Right atrium auricular region (tissue), 2 donors: Measurements from ENCODE around the gene CLDN25. TPM values are rescaled to one million over a fixed set of nuclear protein-coding genes. Genes with fewer than 3 reads are reported as not detected.

Experiments used
- DNase-seq: peaks from one replicate; pipeline ENCODE4 v3.0.0-alpha.2; 2019; ENCODE audit warnings: low spot score
- H3K27ac ChIP-seq, 2 donors: fragments of 200-600 bp; sonication (generic); 1 replicate in 1 of 2; 2 replicates in 1 of 2; pipeline ENCODE4 v1.5.1; 2016 to 2019
- H3K27me3 ChIP-seq, 2 donors: fragments of 200-600 bp; sonication (generic); one replicate each; pipeline versions ENCODE4 v1.5.1 to v1.6.0; 2017 to 2019
- H3K36me3 ChIP-seq: fragments of 200-600 bp; sonication (generic); one replicate; pipeline ENCODE4 v1.5.1; 2016
- H3K4me1 ChIP-seq, 2 donors: fragments of 200-600 bp; sonication (generic); one replicate each; pipeline versions ENCODE4 v1.5.1 to v1.6.0; 2017 to 2019
- H3K4me3 ChIP-seq, 2 donors: fragments of 200-600 bp; sonication (generic); 1 replicate in 1 of 2; 2 replicates in 1 of 2; pipeline ENCODE4 v1.5.1; 2017 to 2019; ENCODE audit warnings: mild to moderate bottlenecking in 1 of 2, moderate library complexity in 1 of 2
- H3K9me3 ChIP-seq, 2 donors: fragments of 200-600 bp; sonication (generic); one replicate each; pipeline ENCODE4 v1.5.1; 2019
- CTCF ChIP-seq, 2 donors: fragments of 200-600 bp; sonication (generic); IDR thresholded peaks; one replicate each; pipeline ENCODE4 v1.5.1; 2019; ENCODE audit warnings: antibody characterized with exemption in 2 of 2
- total RNA-seq, 2 donors: library from RNA; depleted of rRNA; stranded (reverse); fragments of >200 nt; gene quantifications; one replicate each; pipeline ENCODE4 v1.1.0, GENCODE V29; 2016

The CLDN25 gene
- total RNA-seq, 2 donors from 2014 or later: not detected

GRCh38 chr11:113796663-113797259 is 17.2 kb downstream of the CLDN25 start:
- Histone ChIP-seq H3K36me3 (peaks cover 38% of the 10 kb centered on the region), H3K4me3 (no peak overlapping the region), H3K27ac (no peak overlapping the region), H3K4me1 (no peaks in the 10 kb centered on the region), H3K27me3 (no peaks in the 10 kb centered on the region), H3K9me3 (no peaks in the 10 kb centered on the region)
- peak; percentile 34 to 68 for TF ChIP-seq CTCF (IDR thresholded peaks at IDR 0.05)
- no peak for DNase-seq

GRCh38 chr11:113802621-113803020 is 23.0 kb downstream of the CLDN25 start:
- no peak for TF ChIP-seq CTCF (IDR thresholded peaks at IDR 0.05)
- no peak overlapping the region for H3K4me3 ChIP-seq
- no peak for DNase-seq
- no peak overlapping the region for H3K27ac ChIP-seq
- H3K4me1 ChIP-seq: no peaks in the 10 kb centered on the region
- H3K27me3 ChIP-seq: no peaks in the 10 kb centered on the region
- H3K36me3 ChIP-seq: peaks cover 91% of the 10 kb centered on the region
- no peaks in the 10 kb centered on the region for H3K9me3 ChIP-seq

DNA sequence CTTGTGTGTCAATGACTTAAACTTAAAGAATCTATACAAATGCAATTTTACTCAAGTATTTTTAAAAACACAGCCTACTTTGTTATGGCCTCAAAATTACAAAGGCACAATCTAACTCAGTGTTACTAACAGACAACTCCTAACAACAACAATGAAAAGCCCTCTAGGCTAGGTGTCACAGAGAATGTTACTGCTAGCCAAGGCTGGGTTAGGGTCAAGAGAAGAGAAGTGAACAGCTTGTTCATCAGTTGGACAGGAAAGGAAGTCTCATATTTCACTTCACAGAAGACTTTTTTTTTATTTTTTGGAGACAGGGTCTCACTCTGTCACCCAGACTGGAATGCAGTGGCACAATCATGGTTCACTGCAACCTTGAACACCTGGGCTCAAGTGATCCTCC is 26.0 kb downstream of the CLDN25 start:
- Histone ChIP-seq H3K27me3 (no peaks in the 10 kb centered on the region), H3K9me3 (no peaks in the 10 kb centered on the region), H3K4me1 (no peaks in the 10 kb centered on the region), H3K36me3 (peaks cover 100% of the 10 kb centered on the region), H3K4me3 (no peak overlapping the region), H3K27ac (no peak overlapping the region)
- DNase-seq: no peak
- TF ChIP-seq CTCF (IDR thresholded peaks at IDR 0.05): no peak

DNA sequence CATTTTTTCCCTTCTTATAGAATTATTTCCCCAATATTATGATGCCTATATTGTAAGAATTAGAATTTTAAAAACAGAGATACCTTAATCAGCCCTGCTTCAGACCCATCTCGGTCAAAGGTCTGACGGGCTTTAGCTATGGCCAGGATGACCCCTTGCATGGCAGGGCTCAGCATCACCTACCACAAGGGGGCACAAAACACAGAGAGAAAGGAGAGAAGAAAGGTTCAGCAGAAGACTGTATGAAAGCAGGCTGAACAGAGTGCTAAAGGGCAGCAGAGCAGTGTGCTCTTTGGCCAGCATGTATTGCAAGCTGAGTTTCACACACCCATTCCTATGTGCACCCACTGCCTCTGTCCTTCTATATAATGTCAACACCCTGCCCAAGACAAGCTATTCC is 26.8 kb downstream of the CLDN25 start:
- peak in 1 of 2 donors; percentile 55 for TF ChIP-seq CTCF (IDR thresholded peaks at IDR 0.05)
- Histone ChIP-seq H3K27me3 (no peaks in the 10 kb centered on the region), H3K9me3 (no peaks in the 10 kb centered on the region), H3K4me3 (no peak overlapping the region), H3K36me3 (peaks cover 100% of the 10 kb centered on the region), H3K27ac (no peak overlapping the region), H3K4me1 (no peaks in the 10 kb centered on the region)
- no peak for DNase-seq

DNA sequence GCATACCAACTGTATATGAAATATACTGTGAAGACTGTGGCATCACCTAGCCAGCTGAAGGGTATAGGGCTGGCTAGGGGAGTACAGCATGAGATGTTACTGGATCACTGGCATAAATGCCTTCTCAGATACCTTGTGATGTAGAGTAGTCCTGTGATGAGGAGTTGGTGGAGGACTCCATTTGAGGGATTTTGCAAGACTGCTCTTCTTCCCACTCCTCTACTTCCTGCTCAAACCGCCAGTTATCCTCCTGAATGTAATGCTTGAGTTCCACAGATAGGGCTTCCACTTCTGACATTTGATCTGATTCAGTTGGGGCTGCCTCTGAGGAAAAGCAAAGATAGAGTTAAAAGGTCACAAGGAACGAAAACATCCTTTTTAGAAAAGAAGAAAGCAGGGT is 29.3 kb downstream of the CLDN25 start:
- TF ChIP-seq CTCF (IDR thresholded peaks at IDR 0.05): no peak
- no peaks in the 10 kb centered on the region for H3K9me3 ChIP-seq
- peaks cover 94% of the 10 kb centered on the region for H3K36me3 ChIP-seq
- no peaks in the 10 kb centered on the region for H3K4me1 ChIP-seq
- H3K27ac ChIP-seq: no peak overlapping the region
- H3K4me3 ChIP-seq: no peak overlapping the region
- no peak for DNase-seq
- no peaks in the 10 kb centered on the region for H3K27me3 ChIP-seq

GRCh38 chr11:113814181-113814580 is 34.6 kb downstream of the CLDN25 start:
- peaks cover 78% of the 10 kb centered on the region for H3K36me3 ChIP-seq
- H3K27me3 ChIP-seq: no peaks in the 10 kb centered on the region
- DNase-seq: no peak
- no peak for TF ChIP-seq CTCF (IDR thresholded peaks at IDR 0.05)
- no peaks in the 10 kb centered on the region for H3K4me1 ChIP-seq
- H3K9me3 ChIP-seq: no peaks in the 10 kb centered on the region
- H3K4me3 ChIP-seq: no peak overlapping the region
- H3K27ac ChIP-seq: no peak overlapping the region
